ENCODE measurements around the gene C1orf210. TPM values are rescaled to one million over a fixed set of nuclear protein-coding genes. Genes with fewer than 3 reads are reported as not detected.

The C1orf210 gene
- total RNA-seq, 1 experiment from 2014 or later, result 16.8 TPM

DNA sequence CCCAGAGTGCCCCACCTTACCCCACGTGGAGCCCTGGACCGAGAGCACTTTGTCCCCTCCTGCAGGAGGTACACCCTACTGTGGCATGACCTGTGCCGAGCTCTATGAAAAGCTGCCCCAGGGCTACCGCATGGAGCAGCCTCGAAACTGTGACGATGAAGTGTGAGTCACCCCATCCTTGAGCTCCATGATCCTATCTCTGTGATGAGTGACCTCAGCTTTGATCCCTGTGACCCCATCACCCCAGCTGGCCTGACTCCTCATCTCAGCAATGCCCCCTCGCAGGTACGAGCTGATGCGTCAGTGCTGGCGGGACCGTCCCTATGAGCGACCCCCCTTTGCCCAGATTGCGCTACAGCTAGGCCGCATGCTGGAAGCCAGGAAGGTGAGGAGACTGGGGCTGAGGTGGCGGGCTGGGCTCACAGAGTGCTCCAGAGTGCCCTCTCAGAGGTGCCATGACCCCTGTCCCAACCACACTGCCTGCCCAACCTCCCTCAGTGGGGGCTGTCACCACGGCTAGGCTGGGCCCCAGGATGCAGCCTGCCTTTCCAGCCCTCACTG lies 36.0 kb upstream of the C1orf210 start:
- Mint-ChIP-seq H3K27me3 (ENCODE audit: unreplicated experiment) (peaks cover 18% of the 10 kb centered on the region), H3K4me3 (ENCODE audit: low read depth, unreplicated experiment) (no peak overlapping the region), H3K36me3 (ENCODE audit: insufficient read depth, unreplicated experiment) (no peaks in the 10 kb centered on the region), H3K9me3 (ENCODE audit: low read depth, unreplicated experiment) (peaks cover 8% of the 10 kb centered on the region), H3K27ac (ENCODE audit: unreplicated experiment) (no peak overlapping the region), H3K4me1 (ENCODE audit: low read depth, unreplicated experiment) (no peaks in the 10 kb centered on the region)
- TF ChIP-seq, protein P1, sequence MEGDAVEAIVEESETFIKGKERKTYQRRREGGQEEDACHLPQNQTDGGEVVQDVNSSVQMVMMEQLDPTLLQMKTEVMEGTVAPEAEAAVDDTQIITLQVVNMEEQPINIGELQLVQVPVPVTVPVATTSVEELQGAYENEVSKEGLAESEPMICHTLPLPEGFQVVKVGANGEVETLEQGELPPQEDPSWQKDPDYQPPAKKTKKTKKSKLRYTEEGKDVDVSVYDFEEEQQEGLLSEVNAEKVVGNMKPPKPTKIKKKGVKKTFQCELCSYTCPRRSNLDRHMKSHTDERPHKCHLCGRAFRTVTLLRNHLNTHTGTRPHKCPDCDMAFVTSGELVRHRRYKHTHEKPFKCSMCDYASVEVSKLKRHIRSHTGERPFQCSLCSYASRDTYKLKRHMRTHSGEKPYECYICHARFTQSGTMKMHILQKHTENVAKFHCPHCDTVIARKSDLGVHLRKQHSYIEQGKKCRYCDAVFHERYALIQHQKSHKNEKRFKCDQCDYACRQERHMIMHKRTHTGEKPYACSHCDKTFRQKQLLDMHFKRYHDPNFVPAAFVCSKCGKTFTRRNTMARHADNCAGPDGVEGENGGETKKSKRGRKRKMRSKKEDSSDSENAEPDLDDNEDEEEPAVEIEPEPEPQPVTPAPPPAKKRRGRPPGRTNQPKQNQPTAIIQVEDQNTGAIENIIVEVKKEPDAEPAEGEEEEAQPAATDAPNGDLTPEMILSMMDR (IDR thresholded peaks at IDR 0.05; ENCODE audit: unreplicated experiment), result no peak
- intact Hi-C loops (cut with micrococcal nuclease; ENCODE audit: unreplicated experiment), result no loop called here
- no TSS peak for BruUV-seq (replicated peaks)
- CTCF ChIA-PET, result interaction anchor here (1.1 kb wide), 1 partner anchor 36 kb away, joined by 4 read pairs; the partner anchor contains the start of gene C1orf210
- no peak for DNase-seq

GRCh38 chr1:43319766-43320165 lies 34.4 kb upstream of the C1orf210 start:
- no peaks in the 10 kb centered on the region for H3K36me3 Mint-ChIP-seq (ENCODE audit: insufficient read depth, unreplicated experiment)
- intact Hi-C loops (cut with micrococcal nuclease; ENCODE audit: unreplicated experiment), result no loop called here
- DNase-seq, result no peak
- H3K27ac Mint-ChIP-seq (ENCODE audit: unreplicated experiment), result no peak overlapping the region
- H3K4me3 Mint-ChIP-seq (ENCODE audit: low read depth, unreplicated experiment), result no peak overlapping the region
- H3K9me3 Mint-ChIP-seq (ENCODE audit: low read depth, unreplicated experiment), result peaks cover 7% of the 10 kb centered on the region
- H3K27me3 Mint-ChIP-seq (ENCODE audit: unreplicated experiment), result peaks cover 19% of the 10 kb centered on the region
- CTCF ChIA-PET, result no interaction called here
- BruUV-seq (replicated peaks), result no TSS peak
- TF ChIP-seq, protein P1 (IDR thresholded peaks at IDR 0.05; ENCODE audit: unreplicated experiment), result no peak
- no peaks in the 10 kb centered on the region for H3K4me1 Mint-ChIP-seq (ENCODE audit: low read depth, unreplicated experiment)

- CTCF ChIA-PET, result no interaction called here
- Mint-ChIP-seq H3K4me1 (ENCODE audit: low read depth, unreplicated experiment) (no peaks in the 10 kb centered on the region), H3K4me3 (ENCODE audit: low read depth, unreplicated experiment) (no peak overlapping the region), H3K9me3 (ENCODE audit: low read depth, unreplicated experiment) (peaks cover 2% of the 10 kb centered on the region), H3K27ac (ENCODE audit: unreplicated experiment) (no peak overlapping the region), H3K36me3 (ENCODE audit: insufficient read depth, unreplicated experiment) (no peaks in the 10 kb centered on the region), H3K27me3 (ENCODE audit: unreplicated experiment) (peaks cover 19% of the 10 kb centered on the region)
- TF ChIP-seq, protein P1 (IDR thresholded peaks at IDR 0.05; ENCODE audit: unreplicated experiment), result no peak
- intact Hi-C loops (cut with micrococcal nuclease; ENCODE audit: unreplicated experiment), result no loop called here
- BruUV-seq (replicated peaks), result no TSS peak
- no peak for DNase-seq
These were observed 33.9 kb upstream of the C1orf210 start for GRCh38 chr1:43319288-43319687.

GRCh38 chr1:43318831-43319230 lies 33.5 kb upstream of the C1orf210 start:
- CTCF ChIA-PET, result interaction anchor here (0.5 kb wide), 1 partner anchor 26 kb away, joined by 6 read pairs; no protein-coding TSS in a partner anchor
- Mint-ChIP-seq H3K4me1 (ENCODE audit: low read depth, unreplicated experiment) (no peaks in the 10 kb centered on the region), H3K27ac (ENCODE audit: unreplicated experiment) (no peak overlapping the region), H3K27me3 (ENCODE audit: unreplicated experiment) (peaks cover 19% of the 10 kb centered on the region), H3K36me3 (ENCODE audit: insufficient read depth, unreplicated experiment) (no peaks in the 10 kb centered on the region), H3K9me3 (ENCODE audit: low read depth, unreplicated experiment) (no peaks in the 10 kb centered on the region), H3K4me3 (ENCODE audit: low read depth, unreplicated experiment) (no peak overlapping the region)
- no TSS peak for BruUV-seq (replicated peaks)
- TF ChIP-seq, protein P1 (IDR thresholded peaks at IDR 0.05; ENCODE audit: unreplicated experiment), result no peak
- no peak for DNase-seq
- intact Hi-C loops (cut with micrococcal nuclease; ENCODE audit: unreplicated experiment), result no loop called here
